IgD-negative memory B cell (primary cell): ENCODE measurements around the gene RNF31. TPM values are rescaled to one million over a fixed set of nuclear protein-coding genes. Genes with fewer than 3 reads are reported as not detected.

Source experiments
- H3K27ac Mint-ChIP-seq, 3 donors: one replicate each; pipeline ENCODE4 v1.8.0; 2020 to 2022; ENCODE audit warnings: mild to moderate bottlenecking in 3 of 3, mixed read lengths in 3 of 3, moderate library complexity in 1 of 3
- H3K27me3 Mint-ChIP-seq: one replicate; pipeline ENCODE4 v1.8.0; 2021; ENCODE audit warnings: mixed read lengths
- H3K36me3 Mint-ChIP-seq: one replicate; pipeline ENCODE4 v1.8.0; 2020; ENCODE audit warnings: mild to moderate bottlenecking, mixed read lengths
- H3K4me1 Mint-ChIP-seq, 3 donors: one replicate each; pipeline ENCODE4 v1.8.0; 2020 to 2022; ENCODE audit warnings: mixed read lengths in 3 of 3, mild to moderate bottlenecking in 1 of 3
- H3K4me3 Mint-ChIP-seq, 4 donors: one replicate each; pipeline ENCODE4 v1.8.0; 2020 to 2022; ENCODE audit warnings: mild to moderate bottlenecking in 4 of 4, mixed read lengths in 4 of 4, moderate library complexity in 3 of 4
- H3K9me3 Mint-ChIP-seq, 3 donors: one replicate each; pipeline ENCODE4 v1.8.0; 2020 to 2021; ENCODE audit warnings: mixed read lengths in 3 of 3, mild to moderate bottlenecking in 1 of 3
- polyA plus RNA-seq: library from polyadenylated mRNA; unstranded; fragments of 300-500 nt; fragmentation: Illumina TruSeq; gene quantifications from one replicate; pipeline ENCODE4 v1.2.3, GENCODE V29; 2021

The RNF31 gene
- polyA plus RNA-seq, 1 donor from 2014 or later, result 54.3 TPM

DNA sequence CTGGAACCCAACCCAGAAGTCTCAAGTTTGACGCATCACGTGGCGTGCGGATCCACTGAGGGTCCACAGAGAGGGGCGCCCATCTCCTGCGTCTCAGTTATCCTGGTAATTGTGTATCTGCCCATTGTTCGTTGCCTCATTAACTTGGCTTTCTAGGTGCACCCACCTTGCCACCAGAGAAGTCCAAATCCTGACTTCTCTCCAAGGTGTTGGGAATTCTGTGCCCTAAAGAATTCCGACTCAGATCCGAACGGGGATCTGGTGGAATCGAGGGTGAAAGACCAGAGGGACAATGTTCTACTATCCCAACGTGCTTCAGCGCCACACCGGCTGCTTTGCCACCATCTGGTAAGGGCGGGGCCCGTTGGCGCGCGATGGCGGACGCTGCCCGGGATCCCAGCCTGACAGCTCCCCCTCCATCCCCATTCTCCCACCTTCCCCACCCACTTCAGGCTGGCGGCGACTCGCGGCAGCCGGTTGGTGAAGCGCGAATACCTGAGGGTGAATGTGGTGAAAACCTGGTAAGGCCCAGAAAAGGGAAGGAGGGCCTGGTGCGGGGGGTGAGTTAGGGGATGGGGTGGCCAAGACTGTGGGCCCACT is 25.1 kb downstream of the RNF31 start:
- Mint-ChIP-seq H3K4me1 (peaks cover 11 to 17% (median 16%) of the 10 kb centered on the region in 3 donors), H3K36me3 (peaks cover 6% of the 10 kb centered on the region), H3K27me3 (no peaks in the 10 kb centered on the region), H3K9me3 (no peaks in the 10 kb centered on the region), H3K4me3 (peak overlapping the region; percentile 84 to 98 (median 94)), H3K27ac (peak overlapping the region in 2 of 3 donors; percentile 81 to 87)

- H3K4me1 Mint-ChIP-seq, result peaks cover 11 to 14% (median 12%) of the 10 kb centered on the region in 3 donors
- peaks cover 6% of the 10 kb centered on the region for H3K36me3 Mint-ChIP-seq
- peak overlapping the region in 2 of 3 donors; percentile 70 to 89 for H3K27ac Mint-ChIP-seq
- peak overlapping the region in 3 of 4 donors; percentile 55 to 95 (median 60) for H3K4me3 Mint-ChIP-seq
- no peaks in the 10 kb centered on the region for H3K9me3 Mint-ChIP-seq
- no peaks in the 10 kb centered on the region for H3K27me3 Mint-ChIP-seq
These were observed 25.6 kb downstream of the RNF31 start for GRCh38 chr14:24172871-24173281.

GRCh38 chr14:24176599-24176998 is 29.3 kb downstream of the RNF31 start:
- Mint-ChIP-seq H3K4me1 (peaks cover under 1 to 8% (median 4%) of the 10 kb centered on the region in 3 donors), H3K27ac (no peak overlapping the region), H3K36me3 (peaks cover 4% of the 10 kb centered on the region), H3K4me3 (no peak overlapping the region), H3K9me3 (no peaks in the 10 kb centered on the region), H3K27me3 (no peaks in the 10 kb centered on the region)

DNA sequence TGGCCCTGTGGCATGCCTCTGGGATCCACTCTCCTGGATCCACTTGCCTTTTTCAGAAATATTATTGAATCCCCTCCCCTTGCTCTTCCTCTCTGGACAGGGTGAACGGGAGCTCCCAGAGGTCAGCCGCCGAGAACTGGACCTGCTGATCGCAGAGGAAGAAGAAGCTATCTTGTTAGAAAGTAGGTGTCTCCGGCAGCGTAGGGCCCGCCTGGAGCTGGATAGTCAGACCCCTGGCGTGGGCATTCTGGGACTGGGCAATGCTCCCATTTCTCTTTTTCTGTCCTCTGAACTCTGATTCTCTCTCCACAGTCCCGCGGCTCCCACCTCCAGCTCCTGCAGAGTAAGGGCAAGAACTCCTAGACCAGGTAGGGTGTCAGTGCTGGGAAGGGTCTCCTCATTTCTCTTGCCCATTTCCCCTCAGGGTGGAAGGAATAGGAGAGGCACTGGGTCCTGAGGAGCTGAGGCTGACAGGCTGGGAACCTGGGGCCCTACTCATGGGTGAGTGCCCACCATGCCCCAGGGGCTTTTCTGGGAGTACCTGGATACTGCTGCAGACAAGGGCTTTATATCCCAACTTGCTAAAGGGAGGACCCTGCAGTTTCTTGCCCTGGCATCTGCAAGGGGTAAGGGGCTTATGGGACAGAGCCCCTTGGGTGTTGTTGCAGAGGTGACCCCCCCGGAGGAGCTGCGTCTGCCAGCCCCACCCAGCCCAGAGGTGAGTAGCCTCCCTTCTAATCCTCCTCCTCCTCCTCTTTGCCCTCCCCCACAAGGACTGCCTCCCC is 29.9 kb downstream of the RNF31 start:
- Mint-ChIP-seq H3K36me3 (peaks cover 4% of the 10 kb centered on the region), H3K9me3 (no peaks in the 10 kb centered on the region), H3K4me1 (peaks cover 0 to 3% (median 1%) of the 10 kb centered on the region in 3 donors), H3K27me3 (no peaks in the 10 kb centered on the region), H3K4me3 (no peak overlapping the region), H3K27ac (peak overlapping the region in 1 of 3 donors; percentile 16)

- Mint-ChIP-seq H3K4me1 (no peaks in the 10 kb centered on the region), H3K36me3 (peaks cover 4% of the 10 kb centered on the region), H3K27ac (no peak overlapping the region), H3K4me3 (no peak overlapping the region), H3K9me3 (no peaks in the 10 kb centered on the region), H3K27me3 (no peaks in the 10 kb centered on the region)
These were observed 30.6 kb downstream of the RNF31 start for GRCh38 chr14:24177891-24178290.

GRCh38 chr14:24178399-24179178 is 31.3 kb downstream of the RNF31 start:
- peaks cover 2% of the 10 kb centered on the region for H3K36me3 Mint-ChIP-seq
- peak overlapping the region; percentile 22 to 72 (median 24) for H3K27ac Mint-ChIP-seq

DNA sequence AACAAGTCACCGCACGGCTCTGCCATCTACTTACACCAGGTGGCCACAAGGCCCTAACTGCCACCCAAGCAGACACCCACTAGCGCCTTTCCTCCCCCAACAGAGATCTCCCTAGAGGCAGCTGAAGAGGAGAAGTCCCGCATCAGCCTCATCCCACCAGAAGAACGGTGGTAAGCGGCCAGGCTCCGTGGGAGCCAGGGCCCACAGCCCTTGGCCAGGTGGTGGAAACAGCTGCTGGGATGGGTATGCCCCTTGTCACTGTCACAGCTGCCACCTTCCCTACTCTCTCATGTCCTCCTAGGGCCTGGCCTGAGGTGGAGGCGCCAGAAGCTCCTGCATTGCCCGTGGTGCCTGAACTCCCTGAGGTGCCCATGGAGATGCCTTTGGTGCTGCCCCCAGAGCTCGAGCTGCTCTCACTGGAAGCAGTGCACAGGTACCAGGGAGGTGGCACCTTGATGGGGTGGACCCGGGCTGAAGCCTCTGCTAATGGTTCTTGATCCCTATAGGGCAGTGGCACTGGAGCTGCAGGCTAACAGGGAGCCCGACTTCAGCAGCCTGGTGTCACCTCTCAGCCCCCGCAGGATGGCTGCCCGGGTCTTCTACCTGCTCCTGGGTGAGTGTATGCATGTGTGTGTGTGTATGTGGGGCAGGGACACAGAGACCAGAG is 32.1 kb downstream of the RNF31 start:
- no peaks in the 10 kb centered on the region for H3K27me3 Mint-ChIP-seq
- H3K4me1 Mint-ChIP-seq, result no peaks in the 10 kb centered on the region
- no peaks in the 10 kb centered on the region for H3K9me3 Mint-ChIP-seq
- peak overlapping the region in 1 of 4 donors; percentile 34 for H3K4me3 Mint-ChIP-seq
- peak overlapping the region in 2 of 3 donors; percentile 22 to 80 for H3K27ac Mint-ChIP-seq
- peaks cover 1% of the 10 kb centered on the region for H3K36me3 Mint-ChIP-seq

More at GRCh38 chr14:24178399-24179178, 31.3 kb downstream of the RNF31 start:
- Mint-ChIP-seq H3K9me3 (no peaks in the 10 kb centered on the region), H3K4me1 (no peaks in the 10 kb centered on the region), H3K27me3 (no peaks in the 10 kb centered on the region), H3K4me3 (no peak overlapping the region)

DNA sequence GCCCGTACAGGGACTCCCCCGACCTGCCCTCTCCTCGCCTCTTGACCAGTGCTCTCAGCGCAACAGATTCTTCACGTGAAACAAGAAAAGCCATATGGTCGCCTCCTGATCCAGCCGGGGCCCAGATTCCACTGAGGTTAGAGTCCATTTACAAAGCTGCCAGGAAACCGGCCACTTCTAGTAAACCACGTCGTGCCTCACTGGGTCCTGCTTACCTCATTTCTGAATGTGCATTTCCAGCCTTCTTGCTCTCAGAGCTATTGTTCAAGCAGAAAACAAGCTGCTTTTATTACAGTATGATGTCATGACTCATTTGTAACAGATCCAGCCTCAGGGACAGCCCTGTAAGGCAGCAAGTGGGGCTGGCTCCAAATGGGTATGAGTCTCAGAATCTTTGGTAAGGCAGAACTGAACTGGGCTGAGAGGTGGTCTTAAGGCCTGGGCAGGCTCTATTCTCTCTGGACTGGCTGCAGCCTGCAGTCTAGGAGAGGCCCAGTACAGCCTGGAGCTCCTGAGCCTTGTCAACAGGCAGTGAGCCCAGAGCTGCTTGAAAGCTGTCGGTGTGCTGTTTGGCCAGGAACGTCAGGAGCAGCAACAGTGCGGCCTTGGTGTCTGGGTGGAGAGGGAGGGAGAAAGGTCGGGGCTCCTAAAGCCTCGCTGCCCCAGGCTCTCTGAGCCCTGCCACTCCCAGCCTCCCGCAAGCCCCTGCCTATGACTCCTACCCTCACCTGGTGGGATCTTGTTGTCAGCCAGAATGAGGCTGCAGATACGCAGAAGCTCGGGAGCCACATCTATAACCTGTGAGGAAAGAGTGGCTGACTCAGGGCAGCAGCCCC is 32.9 kb downstream of the RNF31 start:
- Mint-ChIP-seq H3K9me3 (no peaks in the 10 kb centered on the region), H3K27me3 (no peaks in the 10 kb centered on the region), H3K4me3 (peak overlapping the region in 1 of 4 donors; percentile 35), H3K36me3 (peaks cover 1% of the 10 kb centered on the region), H3K27ac (peak overlapping the region in 2 of 3 donors; percentile 28 to 80), H3K4me1 (no peaks in the 10 kb centered on the region)

DNA sequence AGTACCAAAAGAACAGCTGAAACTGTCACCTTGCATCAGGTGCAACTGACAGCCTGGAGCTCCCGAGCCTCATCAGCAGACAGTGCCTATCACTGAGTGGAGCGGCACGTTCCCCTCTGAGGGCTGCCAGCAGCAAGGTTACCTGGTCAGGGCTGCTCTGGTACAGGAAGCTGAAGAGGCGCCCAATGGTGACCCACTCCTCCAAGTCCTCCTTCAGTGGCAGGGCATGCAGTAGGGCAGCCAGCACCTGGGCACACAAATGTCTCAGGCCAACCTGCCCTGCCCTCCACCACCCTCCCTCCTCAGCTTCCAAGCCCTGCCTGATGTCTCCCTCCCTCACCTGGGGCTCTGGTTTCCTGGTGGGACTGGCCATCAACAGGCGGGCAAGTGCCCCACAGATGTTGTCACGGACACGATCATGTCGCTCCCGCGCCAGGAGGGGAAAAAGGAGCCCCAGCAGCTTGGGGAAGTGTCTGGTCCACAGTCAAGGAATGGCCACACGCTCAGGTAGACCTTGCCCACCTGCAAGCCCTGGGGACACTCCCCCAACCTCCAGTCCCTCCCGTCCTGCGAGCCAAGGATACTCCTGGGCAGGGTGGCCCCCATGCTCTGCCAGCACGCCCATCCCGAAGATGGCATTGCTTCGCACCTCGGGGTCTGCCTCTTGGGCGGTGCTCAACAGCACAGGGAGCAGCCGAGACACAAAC is 34.2 kb downstream of the RNF31 start:
- H3K4me3 Mint-ChIP-seq, result no peak overlapping the region
- H3K36me3 Mint-ChIP-seq, result peaks cover 3% of the 10 kb centered on the region
- no peaks in the 10 kb centered on the region for H3K9me3 Mint-ChIP-seq
- no peaks in the 10 kb centered on the region for H3K27me3 Mint-ChIP-seq
- no peaks in the 10 kb centered on the region for H3K4me1 Mint-ChIP-seq
- peak overlapping the region in 1 of 3 donors; percentile 80 for H3K27ac Mint-ChIP-seq

DNA sequence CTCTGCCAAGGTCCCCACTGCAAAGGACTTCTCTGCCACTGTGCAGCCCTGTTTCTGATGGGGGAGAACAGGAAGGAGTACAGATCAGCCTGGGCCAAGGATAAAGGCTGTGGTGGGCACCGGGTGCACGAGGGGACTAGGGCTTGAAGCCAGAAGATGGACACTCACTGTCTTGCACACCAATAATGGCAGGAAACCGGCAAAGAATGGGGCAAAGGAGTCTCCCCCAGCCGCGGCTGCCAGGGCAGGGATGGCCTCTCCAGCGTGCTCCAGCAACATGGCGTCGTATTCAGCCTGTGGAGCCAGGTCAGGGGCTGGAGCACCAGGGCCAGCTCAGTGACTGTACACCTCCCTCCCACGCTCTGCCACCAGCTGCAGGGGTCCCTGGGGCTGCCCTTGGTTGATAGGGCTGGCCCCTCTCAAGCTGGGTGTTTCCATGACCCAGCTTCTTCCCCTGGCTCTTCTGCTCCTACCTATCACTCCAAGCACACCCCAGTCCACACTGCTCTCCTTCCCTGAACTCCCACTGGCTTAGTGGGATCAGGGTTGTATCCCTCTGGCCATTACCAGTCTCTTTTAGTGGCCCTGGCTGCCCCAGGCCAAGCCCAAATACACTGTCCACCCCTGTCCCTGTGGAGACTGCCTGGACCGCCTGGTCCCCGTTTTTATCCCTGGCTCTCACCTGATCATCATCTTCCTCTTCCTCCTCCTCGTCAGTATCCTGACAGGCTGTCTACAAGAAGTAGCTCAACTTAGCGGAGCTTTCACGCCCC is 35.0 kb downstream of the RNF31 start:
- Mint-ChIP-seq H3K27ac (peak overlapping the region in 2 of 3 donors; percentile 16 to 67), H3K27me3 (no peaks in the 10 kb centered on the region), H3K36me3 (peaks cover 1% of the 10 kb centered on the region), H3K9me3 (no peaks in the 10 kb centered on the region), H3K4me1 (peaks cover 0 to 3% (median 0%) of the 10 kb centered on the region in 3 donors), H3K4me3 (no peak overlapping the region)

DNA sequence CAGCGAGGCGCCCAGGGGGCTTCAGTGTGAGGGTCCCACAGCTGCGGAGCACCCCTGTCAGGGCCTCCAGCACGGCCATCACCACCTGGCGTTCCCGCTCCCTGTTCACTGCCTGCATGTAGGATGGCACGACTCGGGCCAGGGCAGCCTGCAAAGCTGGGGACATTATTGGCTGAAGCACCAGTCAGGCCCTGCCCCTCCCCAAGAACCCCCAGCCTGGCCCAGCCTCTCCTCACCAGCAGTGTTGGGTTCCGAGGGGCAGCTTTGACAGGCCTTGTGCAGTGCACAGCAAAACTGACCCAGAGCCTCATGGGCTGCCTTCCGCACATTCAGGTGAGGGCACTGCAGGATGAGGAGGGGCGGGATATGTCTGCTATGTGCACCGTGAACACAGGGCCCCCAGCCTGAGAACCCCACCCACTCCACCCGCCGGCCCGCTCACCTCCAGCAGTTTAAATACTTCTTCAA is 35.8 kb downstream of the RNF31 start:
- Mint-ChIP-seq H3K4me3 (no peak overlapping the region), H3K27ac (peak overlapping the region in 2 of 3 donors; percentile 39 to 45), H3K4me1 (peaks cover 0 to 9% (median 4%) of the 10 kb centered on the region in 3 donors), H3K27me3 (no peaks in the 10 kb centered on the region), H3K36me3 (peaks cover 1% of the 10 kb centered on the region), H3K9me3 (no peaks in the 10 kb centered on the region)

DNA sequence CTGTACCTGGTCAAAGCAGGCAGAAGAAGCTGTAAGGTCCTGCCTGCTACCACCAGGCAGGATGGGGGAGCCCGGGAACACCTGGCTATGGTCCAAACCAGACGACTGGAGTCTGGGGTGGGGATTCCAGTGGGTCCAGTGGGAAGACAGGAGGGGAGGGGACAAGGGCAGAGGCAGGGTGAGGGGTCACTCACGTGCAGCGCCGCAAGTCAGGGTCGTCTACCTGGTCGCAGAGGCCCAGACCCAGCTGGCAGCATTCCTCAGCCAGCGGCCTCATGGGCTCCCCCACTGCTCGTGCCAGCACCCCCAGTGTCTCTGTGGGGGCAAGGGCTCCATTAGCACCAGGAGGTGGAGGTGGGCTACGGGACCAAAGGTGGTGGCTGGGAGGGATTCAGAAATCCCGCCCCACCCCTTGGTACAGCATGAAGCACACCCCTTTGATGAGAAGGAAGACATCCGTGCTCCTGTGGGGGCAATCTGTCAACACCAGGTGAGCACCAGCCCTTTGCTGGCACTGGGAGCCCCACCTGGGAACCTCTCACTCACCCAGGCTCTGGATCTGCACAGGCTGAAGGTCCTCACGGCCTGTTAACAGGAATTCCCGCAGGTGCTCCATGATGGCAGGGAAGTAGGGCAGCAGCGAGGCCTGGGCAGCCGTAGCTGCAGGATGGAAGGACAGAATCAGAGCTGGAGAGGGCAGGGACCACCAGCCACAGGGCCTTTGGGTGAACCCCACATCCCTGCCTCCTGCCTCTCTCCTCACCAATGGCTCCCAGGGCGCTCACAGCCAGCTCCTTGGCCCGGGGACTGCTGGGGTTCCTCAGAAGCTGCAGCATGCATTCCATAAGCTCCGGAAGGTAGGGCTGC is 37.0 kb downstream of the RNF31 start:
- no peaks in the 10 kb centered on the region for H3K9me3 Mint-ChIP-seq
- H3K36me3 Mint-ChIP-seq, result peaks cover 1% of the 10 kb centered on the region
- peak overlapping the region in 1 of 4 donors; percentile 17 for H3K4me3 Mint-ChIP-seq
- no peaks in the 10 kb centered on the region for H3K27me3 Mint-ChIP-seq
- peak overlapping the region in 1 of 3 donors; percentile 84 for H3K27ac Mint-ChIP-seq
- H3K4me1 Mint-ChIP-seq, result peaks cover 10 to 12% (median 10%) of the 10 kb centered on the region in 3 donors
